ENCODE results near the gene BMPR1B. TPM values are rescaled to one million over a fixed set of nuclear protein-coding genes. Genes with fewer than 3 reads are reported as not detected.
"Not testable (repeated sequence)": the region's sequence is repeated elsewhere in the genome, so short reads cannot be mapped to it uniquely, and the experiment has no call there.

Gene BMPR1B
- total RNA-seq, 1 donor, result 13.5 TPM

DNA sequence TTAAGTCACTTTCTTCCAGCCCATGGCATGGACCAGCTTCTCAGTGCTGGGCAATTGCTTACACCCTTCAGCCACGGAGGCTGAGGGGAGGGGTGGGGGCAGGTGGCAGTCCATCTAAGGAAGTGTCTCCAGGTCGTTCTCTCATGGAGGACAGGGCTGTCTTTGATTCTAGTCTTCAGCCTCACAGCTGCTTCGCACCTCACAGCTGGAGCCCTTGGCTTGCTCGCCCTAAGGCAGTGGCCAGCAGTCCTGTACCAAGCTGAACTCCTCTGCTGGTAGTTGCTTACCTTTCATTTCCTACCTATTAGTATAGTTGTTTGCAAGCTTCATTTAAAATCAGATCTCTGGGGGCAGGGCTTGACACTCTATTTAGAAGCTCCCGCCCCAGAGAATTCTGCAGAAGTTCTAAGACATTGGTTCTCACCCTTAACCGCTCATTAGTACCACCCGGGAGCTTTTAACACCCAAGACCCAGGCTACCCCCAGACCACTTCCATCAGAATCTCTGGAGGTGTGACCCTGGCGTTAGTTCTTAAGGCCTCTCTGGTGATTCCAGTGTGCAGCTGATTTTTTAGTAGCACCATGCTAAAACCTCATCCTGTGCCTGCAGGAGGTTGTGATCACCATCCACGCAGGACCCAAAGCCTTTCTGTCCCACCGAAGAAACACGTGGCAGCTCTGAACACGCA, 404.2 kb downstream of the BMPR1B start:
- DNase-seq (ENCODE audit: low read depth), result no peak
- TF ChIP-seq, protein P1, sequence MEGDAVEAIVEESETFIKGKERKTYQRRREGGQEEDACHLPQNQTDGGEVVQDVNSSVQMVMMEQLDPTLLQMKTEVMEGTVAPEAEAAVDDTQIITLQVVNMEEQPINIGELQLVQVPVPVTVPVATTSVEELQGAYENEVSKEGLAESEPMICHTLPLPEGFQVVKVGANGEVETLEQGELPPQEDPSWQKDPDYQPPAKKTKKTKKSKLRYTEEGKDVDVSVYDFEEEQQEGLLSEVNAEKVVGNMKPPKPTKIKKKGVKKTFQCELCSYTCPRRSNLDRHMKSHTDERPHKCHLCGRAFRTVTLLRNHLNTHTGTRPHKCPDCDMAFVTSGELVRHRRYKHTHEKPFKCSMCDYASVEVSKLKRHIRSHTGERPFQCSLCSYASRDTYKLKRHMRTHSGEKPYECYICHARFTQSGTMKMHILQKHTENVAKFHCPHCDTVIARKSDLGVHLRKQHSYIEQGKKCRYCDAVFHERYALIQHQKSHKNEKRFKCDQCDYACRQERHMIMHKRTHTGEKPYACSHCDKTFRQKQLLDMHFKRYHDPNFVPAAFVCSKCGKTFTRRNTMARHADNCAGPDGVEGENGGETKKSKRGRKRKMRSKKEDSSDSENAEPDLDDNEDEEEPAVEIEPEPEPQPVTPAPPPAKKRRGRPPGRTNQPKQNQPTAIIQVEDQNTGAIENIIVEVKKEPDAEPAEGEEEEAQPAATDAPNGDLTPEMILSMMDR (IDR thresholded peaks at IDR 0.05; ENCODE audit: insufficient read depth, low read length), result no peak
- no peak overlapping the region for H3K4me3 ChIP-seq (ENCODE audit: low read depth, low read length)

- DNase-seq (ENCODE audit: low read depth), result no peak
- H3K4me3 ChIP-seq (ENCODE audit: low read depth, low read length), result no peak overlapping the region
- TF ChIP-seq, protein P1 (IDR thresholded peaks at IDR 0.05; ENCODE audit: insufficient read depth, low read length), result no peak
Observed at GRCh38 chr4:95162867-95163266, 405.1 kb downstream of the BMPR1B start.

DNA sequence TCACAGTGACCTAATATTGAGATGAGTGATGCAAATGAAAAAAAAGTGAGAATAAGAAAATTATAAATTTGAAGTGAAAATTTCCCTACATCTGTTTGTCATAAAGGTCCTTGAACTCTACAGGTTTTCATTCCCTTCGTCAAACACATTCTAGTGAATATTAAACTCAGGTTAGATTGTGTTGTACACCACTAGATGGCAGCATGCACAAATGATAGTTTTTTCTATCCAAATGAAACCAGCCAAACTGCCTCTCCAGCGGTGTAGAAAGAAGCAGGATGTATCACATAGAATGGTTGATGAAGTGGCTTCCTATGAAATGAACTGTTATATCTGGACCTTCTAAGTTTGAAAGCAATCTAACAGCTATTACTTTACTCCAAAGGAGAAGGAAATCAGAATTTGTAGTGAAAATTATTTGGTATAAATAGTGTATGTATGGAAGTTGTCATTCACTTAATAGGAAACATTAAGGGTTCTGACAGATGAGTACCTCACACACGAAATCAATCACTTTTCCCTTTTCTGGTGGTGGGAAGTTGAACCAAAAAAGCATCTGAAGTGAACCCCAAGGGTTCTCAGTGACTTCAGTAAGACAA, 408.3 kb downstream of the BMPR1B start:
- TF ChIP-seq, protein P1 (IDR thresholded peaks at IDR 0.05; ENCODE audit: insufficient read depth, low read length), result peak; percentile 49
- no peak overlapping the region for H3K4me3 ChIP-seq (ENCODE audit: low read depth, low read length)
- DNase-seq (ENCODE audit: low read depth), result peak; percentile 79

- TF ChIP-seq, protein P1 (IDR thresholded peaks at IDR 0.05; ENCODE audit: insufficient read depth, low read length), result no peak
- DNase-seq (ENCODE audit: low read depth), result no peak
- H3K4me3 ChIP-seq (ENCODE audit: low read depth, low read length), result no peak overlapping the region
Observed at GRCh38 chr4:95167805-95168204, 410.1 kb downstream of the BMPR1B start.

DNA sequence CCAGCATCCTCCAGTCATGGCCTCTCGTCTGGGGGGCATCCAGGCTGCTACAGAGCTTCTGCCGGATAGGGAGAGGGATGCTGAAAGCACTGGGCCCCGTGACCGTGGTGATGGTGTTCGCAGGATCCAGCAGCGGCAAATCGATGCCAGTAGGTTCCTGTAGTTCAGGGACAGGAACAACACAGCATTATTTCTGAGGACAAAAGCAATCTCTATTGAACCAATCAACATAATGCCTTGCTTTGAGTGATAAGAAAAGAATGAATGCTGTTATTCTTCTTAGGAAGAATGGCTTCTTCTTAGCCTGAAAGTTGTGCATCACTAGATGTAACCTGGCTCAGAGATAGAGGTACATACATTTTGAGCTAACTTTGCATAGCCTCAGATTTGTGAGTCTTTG, 412.4 kb downstream of the BMPR1B start:
- DNase-seq (ENCODE audit: low read depth), result no peak
- TF ChIP-seq, protein P1 (IDR thresholded peaks at IDR 0.05; ENCODE audit: insufficient read depth, low read length), result no peak
- H3K4me3 ChIP-seq (ENCODE audit: low read depth, low read length), result no peak overlapping the region

GRCh38 chr4:95171377-95171776, 413.6 kb downstream of the BMPR1B start:
- not testable (repeated sequence) for H3K4me3 ChIP-seq (ENCODE audit: low read depth, low read length); DNase-seq (ENCODE audit: low read depth)

- TF ChIP-seq, protein P1 (IDR thresholded peaks at IDR 0.05; ENCODE audit: insufficient read depth, low read length), result no peak
- no peak for DNase-seq (ENCODE audit: low read depth)
- no peak overlapping the region for H3K4me3 ChIP-seq (ENCODE audit: low read depth, low read length)
Observed at GRCh38 chr4:95178938-95179337, 421.2 kb downstream of the BMPR1B start.
